ENCODE measurements around the gene MAST3.
"Not testable (repeated sequence)": the region's sequence is repeated elsewhere in the genome, so short reads cannot be mapped to it uniquely, and the experiment has no call there.

DNA sequence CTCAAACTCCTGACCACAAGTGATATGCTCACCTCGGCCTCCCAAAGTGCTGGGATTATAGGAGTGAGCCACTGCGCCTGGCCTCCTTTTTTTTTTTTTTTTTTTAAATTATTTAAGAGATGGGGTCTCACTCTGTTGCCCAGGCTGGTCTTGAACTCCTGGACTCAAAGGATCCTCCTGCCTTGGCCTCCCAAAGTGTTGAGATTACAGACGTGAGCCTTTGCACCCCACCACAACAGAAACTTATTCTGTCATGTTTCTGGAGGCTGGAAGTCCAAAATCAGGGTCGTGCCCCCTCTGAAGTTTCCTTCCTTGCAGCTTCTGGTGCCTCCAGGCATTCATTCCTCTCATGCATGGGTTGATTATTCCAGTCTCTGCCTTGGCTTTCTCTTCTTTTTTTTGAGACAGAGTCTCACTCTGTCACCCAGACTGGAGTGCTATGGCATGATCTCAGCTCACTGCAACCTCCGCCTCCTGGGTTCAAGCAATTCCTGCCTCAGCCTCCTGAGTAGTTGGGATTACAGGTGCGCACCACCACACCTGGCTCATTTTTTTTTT is 61.6 kb downstream of the MAST3 start:
- TF ChIP-seq, protein P1, sequence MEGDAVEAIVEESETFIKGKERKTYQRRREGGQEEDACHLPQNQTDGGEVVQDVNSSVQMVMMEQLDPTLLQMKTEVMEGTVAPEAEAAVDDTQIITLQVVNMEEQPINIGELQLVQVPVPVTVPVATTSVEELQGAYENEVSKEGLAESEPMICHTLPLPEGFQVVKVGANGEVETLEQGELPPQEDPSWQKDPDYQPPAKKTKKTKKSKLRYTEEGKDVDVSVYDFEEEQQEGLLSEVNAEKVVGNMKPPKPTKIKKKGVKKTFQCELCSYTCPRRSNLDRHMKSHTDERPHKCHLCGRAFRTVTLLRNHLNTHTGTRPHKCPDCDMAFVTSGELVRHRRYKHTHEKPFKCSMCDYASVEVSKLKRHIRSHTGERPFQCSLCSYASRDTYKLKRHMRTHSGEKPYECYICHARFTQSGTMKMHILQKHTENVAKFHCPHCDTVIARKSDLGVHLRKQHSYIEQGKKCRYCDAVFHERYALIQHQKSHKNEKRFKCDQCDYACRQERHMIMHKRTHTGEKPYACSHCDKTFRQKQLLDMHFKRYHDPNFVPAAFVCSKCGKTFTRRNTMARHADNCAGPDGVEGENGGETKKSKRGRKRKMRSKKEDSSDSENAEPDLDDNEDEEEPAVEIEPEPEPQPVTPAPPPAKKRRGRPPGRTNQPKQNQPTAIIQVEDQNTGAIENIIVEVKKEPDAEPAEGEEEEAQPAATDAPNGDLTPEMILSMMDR (IDR thresholded peaks at IDR 0.05 in 4 of 5, conservative IDR thresholded peaks at IDR 0.05 in 1 of 5) = not testable (repeated sequence)
- TF ChIP-seq POLR2A (IDR thresholded peaks at IDR 0.05) = not testable (repeated sequence)
